K562 (cell line): Measurements from ENCODE around the gene SIGLEC6. TPM values are rescaled to one million over a fixed set of nuclear protein-coding genes. Genes with fewer than 3 reads are reported as not detected.

Experiments used
- CHCHD3 ChIP-seq: fragments of 250-450 bp; sonication (Bioruptor Pico); IDR thresholded peaks from 2 replicates; pipeline ENCODE4 v2.1.2; 2022; ENCODE audit warnings: mild to moderate bottlenecking
- HDAC2 ChIP-seq: fragments of 450-650 bp; IDR thresholded peaks from 2 replicates; pipeline ENCODE4 v1.6.1; 2016; ENCODE audit warnings: mild to moderate bottlenecking
- HMGN3 ChIP-seq: IDR thresholded peaks from 2 replicates; pipeline ENCODE4 v1.6.1; 2011; ENCODE audit warnings: borderline replicate concordance, low read depth, mild to moderate bottlenecking, mixed read lengths, low read length; ENCODE audit not compliant: insufficient read length; ENCODE audit errors: extremely low read depth
- MAFG ChIP-seq: fragments of 450-650 bp; conservative IDR thresholded peaks from 2 replicates; pipeline ENCODE4 v1.6.1; 2016; ENCODE audit warnings: missing genetic modification characterization, missing compliant biosample characterization
- MTA3 ChIP-seq: fragments of 450-650 bp; formaldehyde crosslinking; IDR thresholded peaks from 2 replicates; pipeline ENCODE4 v1.6.1; 2017; ENCODE audit warnings: mild to moderate bottlenecking, borderline replicate concordance
- MXI1 ChIP-seq: IDR thresholded peaks from 2 replicates; pipeline ENCODE4 v1.6.1; 2011; ENCODE audit warnings: low read depth, mild to moderate bottlenecking, improper control_type of control experiment, low read length
- PHF20 ChIP-seq: fragments of 450-650 bp; IDR thresholded peaks from 2 replicates; pipeline ENCODE4 v1.6.1; 2018; ENCODE audit not compliant: partially characterized antibody
- PTTG1 ChIP-seq: fragments of 450-650 bp; IDR thresholded peaks from 2 replicates; pipeline ENCODE4 v1.6.1; 2016; ENCODE audit warnings: low read depth, mild to moderate bottlenecking, missing genetic modification characterization, missing compliant biosample characterization
- RBM17 ChIP-seq: fragments of 200-400 bp; formaldehyde crosslinking; IDR thresholded peaks from 2 replicates; pipeline ENCODE4 v1.6.1; 2017; ENCODE audit warnings: low read depth, mild to moderate bottlenecking, low read length, borderline replicate concordance
- ZNF143 ChIP-seq: sonication (generic); formaldehyde crosslinking; IDR thresholded peaks from 2 replicates; pipeline ENCODE4 v1.9.0; 2022; ENCODE audit warnings: mild to moderate bottlenecking, missing genetic modification reagents
- ZNF354B ChIP-seq: fragments of 250-450 bp; sonication (Bioruptor Pico); IDR thresholded peaks from 2 replicates; pipeline ENCODE4 v1.4.0; 2020
- ZZZ3 ChIP-seq: fragments of 450-650 bp; IDR thresholded peaks from 2 replicates; pipeline ENCODE4 v1.6.1; 2016; ENCODE audit warnings: antibody characterized with exemption, mild to moderate bottlenecking, moderate library complexity
- polyA plus RNA-seq, 8 experiments: library from polyadenylated mRNA; depleted of rRNA in 4 of 8; stranded (reverse) in 5 of 8; unstranded in 3 of 8; fragments of >200 nt; fragmentation: Nextera tagmentation in 2 of 8; fragmentation: Illumina TruSeq in 1 of 8; extraction: Ambion mirVana in 2 of 8; extraction: Trizol in 1 of 8; gene quantifications; 2 replicates each; pipeline versions ENCODE4 v1.2.1 to v1.2.3, GENCODE V29; 2011 to 2014; ENCODE audit warnings: inconsistent platforms in 1 of 8, missing spikeins in 1 of 8
- total RNA-seq, 7 experiments: library from RNA; depleted of rRNA in 6 of 7; stranded (reverse); fragments of >200 nt in 6 of 7; fragmentation: Illumina TruSeq in 2 of 7; extraction: Trizol in 2 of 7; gene quantifications; 2 replicates each; pipeline versions ENCODE4 v1.2.1 to v1.2.3, GENCODE V29; 2011 to 2021; ENCODE audit warnings: low replicate concordance in 1 of 7
- TF ChIP-seq, protein P1 (sequence below): sonication (generic); formaldehyde crosslinking; IDR thresholded peaks from 2 replicates; pipeline ENCODE4 v1.8.0; 2022; ENCODE audit warnings: mild to moderate bottlenecking, missing genetic modification reagents
- TF ChIP-seq, protein P2 (sequence below): fragments of 200-800 bp; sonication (Bioruptor generic); IDR thresholded peaks from 2 replicates; pipeline ENCODE4 v1.6.1; 2017; ENCODE audit warnings: missing genetic modification characterization, missing compliant biosample characterization
- TF ChIP-seq, protein P3 (sequence below), 2 experiments: fragments of 450-650 bp; IDR thresholded peaks; 2 replicates each; pipeline ENCODE4 v1.6.1; 2018; ENCODE audit warnings: mild to moderate bottlenecking in 2 of 2, low read depth in 1 of 2; ENCODE audit not compliant: partially characterized antibody in 2 of 2

The SIGLEC6 gene
- total and polyA plus RNA-seq, 9 of the 15 experiments (the other 6 are each of a cell fraction or from before 2014, with no cell fraction given): 0.03 to 17.5 (median 0.71) TPM

DNA sequence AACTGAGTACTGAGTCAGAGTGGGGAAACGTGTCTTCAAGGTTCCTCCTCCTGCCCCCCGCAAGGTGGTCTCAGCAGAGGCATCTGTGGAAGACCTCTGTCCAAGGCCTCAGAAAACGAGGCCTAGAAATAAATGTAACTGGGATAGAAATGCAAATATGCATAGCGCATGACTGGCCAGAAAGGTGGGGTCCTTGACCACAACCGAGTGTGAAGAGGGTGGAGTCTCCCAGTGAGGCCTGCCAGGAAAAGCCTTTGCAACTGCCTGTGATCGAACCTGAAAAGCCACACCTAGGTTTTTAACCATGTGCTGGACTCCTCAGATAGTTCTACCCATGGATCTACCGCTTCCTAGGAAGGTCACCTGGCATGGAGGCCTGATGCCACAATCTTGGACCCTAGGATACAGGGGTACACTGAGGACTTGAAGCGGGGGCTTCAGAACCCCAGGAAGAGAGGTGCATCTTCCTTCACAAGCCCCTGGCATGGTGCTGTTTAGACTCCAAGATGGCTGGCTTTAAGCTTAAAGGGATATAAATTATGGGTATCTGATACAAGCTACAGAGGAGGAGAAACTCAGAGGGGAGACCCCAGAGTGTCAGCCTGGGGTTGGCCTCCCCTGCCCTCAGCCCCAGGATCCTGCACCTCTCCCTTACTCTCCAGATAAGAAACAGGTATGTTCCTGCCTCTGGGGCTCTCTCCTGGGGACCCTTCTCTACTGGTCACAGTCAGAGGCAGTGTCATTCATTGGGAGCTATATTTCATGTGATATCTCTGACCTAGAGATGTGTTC is 18.3 kb upstream of the SIGLEC6 start (continued):
- TF ChIP-seq HMGN3 (no peak), ZZZ3 (no peak), ZNF354B (CRISPR knock-in tag) (peak; percentile 52; the same call in 1 of the 2 replicates), MAFG (tag) (no peak; the same call in 1 of the 2 replicates), RBM17 (no peak), HDAC2 (0 out of 2 replicates have a peak, but pooled peaks have one; percentile 17), MXI1 (no peak), ZNF143 (CRISPR knock-in tag) (no peak), PTTG1 (tag) (0 out of 2 replicates have a peak, but pooled peaks have one; percentile 18), MTA3 (peak; percentile 39; the same call in 1 of the 2 replicates), CHCHD3 (0 out of 2 replicates have a peak, but pooled peaks have one; percentile 10), PHF20 (no peak)
- TF ChIP-seq, protein P1, sequence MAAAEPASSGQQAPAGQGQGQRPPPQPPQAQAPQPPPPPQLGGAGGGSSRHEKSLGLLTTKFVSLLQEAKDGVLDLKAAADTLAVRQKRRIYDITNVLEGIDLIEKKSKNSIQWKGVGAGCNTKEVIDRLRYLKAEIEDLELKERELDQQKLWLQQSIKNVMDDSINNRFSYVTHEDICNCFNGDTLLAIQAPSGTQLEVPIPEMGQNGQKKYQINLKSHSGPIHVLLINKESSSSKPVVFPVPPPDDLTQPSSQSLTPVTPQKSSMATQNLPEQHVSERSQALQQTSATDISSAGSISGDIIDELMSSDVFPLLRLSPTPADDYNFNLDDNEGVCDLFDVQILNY: no peak
- TF ChIP-seq, protein P2, sequence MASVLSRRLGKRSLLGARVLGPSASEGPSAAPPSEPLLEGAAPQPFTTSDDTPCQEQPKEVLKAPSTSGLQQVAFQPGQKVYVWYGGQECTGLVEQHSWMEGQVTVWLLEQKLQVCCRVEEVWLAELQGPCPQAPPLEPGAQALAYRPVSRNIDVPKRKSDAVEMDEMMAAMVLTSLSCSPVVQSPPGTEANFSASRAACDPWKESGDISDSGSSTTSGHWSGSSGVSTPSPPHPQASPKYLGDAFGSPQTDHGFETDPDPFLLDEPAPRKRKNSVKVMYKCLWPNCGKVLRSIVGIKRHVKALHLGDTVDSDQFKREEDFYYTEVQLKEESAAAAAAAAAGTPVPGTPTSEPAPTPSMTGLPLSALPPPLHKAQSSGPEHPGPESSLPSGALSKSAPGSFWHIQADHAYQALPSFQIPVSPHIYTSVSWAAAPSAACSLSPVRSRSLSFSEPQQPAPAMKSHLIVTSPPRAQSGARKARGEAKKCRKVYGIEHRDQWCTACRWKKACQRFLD (CRISPR knock-in tag): peak; percentile 68
- TF ChIP-seq, protein P3, sequence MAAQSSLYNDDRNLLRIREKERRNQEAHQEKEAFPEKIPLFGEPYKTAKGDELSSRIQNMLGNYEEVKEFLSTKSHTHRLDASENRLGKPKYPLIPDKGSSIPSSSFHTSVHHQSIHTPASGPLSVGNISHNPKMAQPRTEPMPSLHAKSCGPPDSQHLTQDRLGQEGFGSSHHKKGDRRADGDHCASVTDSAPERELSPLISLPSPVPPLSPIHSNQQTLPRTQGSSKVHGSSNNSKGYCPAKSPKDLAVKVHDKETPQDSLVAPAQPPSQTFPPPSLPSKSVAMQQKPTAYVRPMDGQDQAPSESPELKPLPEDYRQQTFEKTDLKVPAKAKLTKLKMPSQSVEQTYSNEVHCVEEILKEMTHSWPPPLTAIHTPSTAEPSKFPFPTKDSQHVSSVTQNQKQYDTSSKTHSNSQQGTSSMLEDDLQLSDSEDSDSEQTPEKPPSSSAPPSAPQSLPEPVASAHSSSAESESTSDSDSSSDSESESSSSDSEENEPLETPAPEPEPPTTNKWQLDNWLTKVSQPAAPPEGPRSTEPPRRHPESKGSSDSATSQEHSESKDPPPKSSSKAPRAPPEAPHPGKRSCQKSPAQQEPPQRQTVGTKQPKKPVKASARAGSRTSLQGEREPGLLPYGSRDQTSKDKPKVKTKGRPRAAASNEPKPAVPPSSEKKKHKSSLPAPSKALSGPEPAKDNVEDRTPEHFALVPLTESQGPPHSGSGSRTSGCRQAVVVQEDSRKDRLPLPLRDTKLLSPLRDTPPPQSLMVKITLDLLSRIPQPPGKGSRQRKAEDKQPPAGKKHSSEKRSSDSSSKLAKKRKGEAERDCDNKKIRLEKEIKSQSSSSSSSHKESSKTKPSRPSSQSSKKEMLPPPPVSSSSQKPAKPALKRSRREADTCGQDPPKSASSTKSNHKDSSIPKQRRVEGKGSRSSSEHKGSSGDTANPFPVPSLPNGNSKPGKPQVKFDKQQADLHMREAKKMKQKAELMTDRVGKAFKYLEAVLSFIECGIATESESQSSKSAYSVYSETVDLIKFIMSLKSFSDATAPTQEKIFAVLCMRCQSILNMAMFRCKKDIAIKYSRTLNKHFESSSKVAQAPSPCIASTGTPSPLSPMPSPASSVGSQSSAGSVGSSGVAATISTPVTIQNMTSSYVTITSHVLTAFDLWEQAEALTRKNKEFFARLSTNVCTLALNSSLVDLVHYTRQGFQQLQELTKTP (IDR thresholded peaks at IDR 0.05; ENCODE audit: low read depth in 1 of 2, partially characterized antibody in 2 of 2): peak; percentile 51 to 53
